Peyer's patch (tissue), 4 donors: Measurements from ENCODE around the gene MGMT.

Experiments
- POLR2A ChIP-seq, 2 donors: fragments of 450-650 bp; IDR thresholded peaks; one replicate each; pipeline ENCODE4 v1.5.1; 2017; ENCODE audit warnings: antibody characterized with exemption in 2 of 2, mild to moderate bottlenecking in 2 of 2, moderate library complexity in 2 of 2
- TF ChIP-seq, protein P1 (sequence below), 6 experiments: fragments of 450-650 bp in 4 of 6; fragments of 200-600 bp in 2 of 6; sonication (generic) in 1 of 6; IDR thresholded peaks; one replicate each; pipeline ENCODE4 v1.5.1; 2017 to 2019; ENCODE audit warnings: antibody characterized with exemption in 6 of 6, mild to moderate bottlenecking in 3 of 6, moderate library complexity in 1 of 6

DNA sequence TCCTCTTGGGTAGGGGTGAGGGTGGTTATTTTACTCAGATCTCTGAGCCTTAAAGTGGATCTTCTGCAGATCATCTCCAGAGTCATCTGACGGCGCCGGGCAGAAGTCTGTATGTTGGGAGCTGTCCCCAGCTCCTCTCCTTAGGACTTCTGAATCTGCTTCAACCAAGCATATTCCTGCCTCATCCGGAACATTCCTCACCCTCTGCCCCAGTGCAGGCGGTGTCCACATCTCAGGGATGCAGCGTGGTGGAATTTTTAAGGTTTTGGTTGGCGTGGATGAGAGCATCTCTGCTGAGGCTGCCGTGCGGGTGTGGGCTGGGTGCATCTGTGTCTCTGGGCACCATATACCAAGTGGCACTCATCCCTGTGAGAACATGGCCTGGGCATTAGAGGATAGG, 148.3 kb downstream of the MGMT start:
- TF ChIP-seq, protein P1, sequence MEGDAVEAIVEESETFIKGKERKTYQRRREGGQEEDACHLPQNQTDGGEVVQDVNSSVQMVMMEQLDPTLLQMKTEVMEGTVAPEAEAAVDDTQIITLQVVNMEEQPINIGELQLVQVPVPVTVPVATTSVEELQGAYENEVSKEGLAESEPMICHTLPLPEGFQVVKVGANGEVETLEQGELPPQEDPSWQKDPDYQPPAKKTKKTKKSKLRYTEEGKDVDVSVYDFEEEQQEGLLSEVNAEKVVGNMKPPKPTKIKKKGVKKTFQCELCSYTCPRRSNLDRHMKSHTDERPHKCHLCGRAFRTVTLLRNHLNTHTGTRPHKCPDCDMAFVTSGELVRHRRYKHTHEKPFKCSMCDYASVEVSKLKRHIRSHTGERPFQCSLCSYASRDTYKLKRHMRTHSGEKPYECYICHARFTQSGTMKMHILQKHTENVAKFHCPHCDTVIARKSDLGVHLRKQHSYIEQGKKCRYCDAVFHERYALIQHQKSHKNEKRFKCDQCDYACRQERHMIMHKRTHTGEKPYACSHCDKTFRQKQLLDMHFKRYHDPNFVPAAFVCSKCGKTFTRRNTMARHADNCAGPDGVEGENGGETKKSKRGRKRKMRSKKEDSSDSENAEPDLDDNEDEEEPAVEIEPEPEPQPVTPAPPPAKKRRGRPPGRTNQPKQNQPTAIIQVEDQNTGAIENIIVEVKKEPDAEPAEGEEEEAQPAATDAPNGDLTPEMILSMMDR (IDR thresholded peaks at IDR 0.05) = no peak
- no peak for TF ChIP-seq POLR2A (IDR thresholded peaks at IDR 0.05)
